GM19324 (cell line): ENCODE measurements around the gene ADCK2.
"Not testable (repeated sequence)": the region's sequence is repeated elsewhere in the genome, so short reads cannot be mapped to it uniquely, and the experiment has no call there.

ENCODE experiments used
- ATAC-seq: cut with Tn5 transposase; IDR thresholded peaks from one replicate; pipeline ENCODE4 v1.9.1; 2021; ENCODE audit warnings: mild to moderate bottlenecking, moderate library complexity; ENCODE audit not compliant: unreplicated experiment, low FRiP score

The ADCK2 gene

GRCh38 chr7:140671966-140672365 lies 779 bp upstream of the ADCK2 start:
- no peak for ATAC-seq

DNA sequence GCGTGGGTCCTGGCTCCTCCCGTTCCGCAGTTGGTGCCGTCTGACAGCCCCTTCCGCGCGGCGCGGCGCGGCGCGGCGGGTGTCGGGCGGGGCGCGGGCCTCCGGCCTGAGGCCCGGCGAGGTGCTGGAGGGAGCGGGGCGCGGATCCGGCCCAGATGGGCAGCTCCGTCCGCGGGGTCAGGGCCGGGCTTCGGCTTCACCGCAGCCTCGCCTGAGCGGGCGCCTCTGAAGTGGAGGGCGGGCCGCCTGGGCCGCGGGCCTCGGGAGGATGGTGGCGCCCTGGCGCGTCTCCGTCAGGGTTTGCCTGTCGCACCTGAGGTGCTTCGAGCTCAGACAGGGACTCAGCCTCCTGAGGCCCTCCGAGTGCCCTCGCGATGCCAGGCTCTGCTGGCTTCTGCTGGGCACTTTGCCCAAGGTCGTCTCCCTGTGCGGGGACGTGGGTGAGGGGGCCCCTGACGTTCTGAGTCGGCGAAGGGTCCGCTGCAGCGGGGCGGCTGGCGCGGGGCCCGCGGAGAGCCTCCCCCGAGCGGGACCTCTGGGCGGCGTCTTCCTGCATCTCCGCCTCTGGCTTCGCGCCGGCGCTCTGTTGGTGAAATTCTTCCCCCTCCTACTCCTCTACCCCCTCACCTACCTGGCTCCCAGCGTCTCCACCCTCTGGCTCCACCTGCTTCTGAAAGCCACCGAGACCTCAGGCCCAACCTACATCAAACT lies 473 bp downstream of the ADCK2 start:
- peak; percentile 57 for ATAC-seq

DNA sequence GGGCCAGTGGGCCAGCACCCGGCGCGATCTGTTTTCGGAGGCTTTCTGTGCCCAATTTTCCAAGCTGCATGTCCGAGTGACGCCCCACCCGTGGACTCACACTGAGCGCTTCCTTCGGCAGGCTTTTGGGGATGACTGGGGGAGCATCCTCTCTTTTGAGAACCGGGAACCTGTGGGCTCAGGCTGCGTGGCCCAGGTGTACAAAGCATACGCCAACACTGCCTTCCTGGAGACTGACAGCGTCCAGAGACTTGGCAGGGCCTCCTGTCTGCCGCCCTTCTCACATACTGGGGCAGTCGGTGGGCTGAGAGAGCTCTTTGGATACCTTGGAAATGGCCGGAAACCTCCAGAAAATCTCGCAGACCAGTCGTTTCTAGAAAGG lies 1.0 kb downstream of the ADCK2 start:
- no peak for ATAC-seq

- no peak for ATAC-seq
Observed at GRCh38 chr7:140674356-140674800, 1.6 kb downstream of the ADCK2 start.

- no peak for ATAC-seq
Observed at GRCh38 chr7:140674899-140675701, 2.4 kb downstream of the ADCK2 start.

GRCh38 chr7:140675726-140676125 lies 3.0 kb downstream of the ADCK2 start:
- ATAC-seq: no peak

- ATAC-seq: no peak
Observed at GRCh38 chr7:140676306-140676705, 3.6 kb downstream of the ADCK2 start.

GRCh38 chr7:140676956-140677355 lies 4.2 kb downstream of the ADCK2 start:
- ATAC-seq: not testable (repeated sequence)

GRCh38 chr7:140677496-140677895 lies 4.8 kb downstream of the ADCK2 start:
- no peak for ATAC-seq

GRCh38 chr7:140678081-140678815 lies 5.5 kb downstream of the ADCK2 start:
- no peak for ATAC-seq

DNA sequence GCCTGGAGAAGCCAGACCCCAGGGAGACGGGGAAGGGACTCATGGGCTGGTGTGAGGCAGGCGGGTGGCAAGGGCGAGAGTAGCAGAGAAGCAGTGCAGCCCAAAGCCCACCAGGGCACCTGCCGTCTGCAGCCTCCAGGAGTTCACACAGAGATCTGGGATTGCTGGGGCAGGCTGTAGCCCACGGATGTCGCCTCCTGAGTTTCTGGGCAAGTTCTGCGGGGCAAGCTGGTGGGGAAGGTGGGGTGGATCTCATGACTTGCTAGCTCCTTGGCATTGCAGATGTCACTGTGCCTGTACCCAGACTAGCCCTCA lies 6.0 kb downstream of the ADCK2 start:
- ATAC-seq: no peak

GRCh38 chr7:140679186-140679585 lies 6.4 kb downstream of the ADCK2 start:
- no peak for ATAC-seq

DNA sequence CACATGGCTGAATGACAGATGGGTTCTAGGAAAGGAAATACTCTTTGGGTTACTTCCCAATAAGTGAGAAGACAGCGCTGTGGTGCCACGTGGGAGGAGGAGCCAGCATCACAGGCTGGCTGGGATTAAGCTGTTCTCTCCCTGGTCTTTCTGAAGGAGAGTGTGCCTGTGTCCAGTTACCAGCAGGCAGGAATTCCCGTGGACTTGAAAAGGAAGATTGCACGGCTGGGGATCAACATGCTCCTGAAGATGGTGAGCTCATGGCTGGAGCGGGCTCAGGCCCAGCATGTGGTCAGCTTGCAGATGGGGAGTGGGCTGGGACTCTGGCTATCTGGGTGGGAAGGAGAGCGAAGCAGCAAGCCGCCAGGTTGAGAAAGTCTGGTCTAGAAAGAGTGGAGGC lies 8.1 kb downstream of the ADCK2 start:
- no peak for ATAC-seq

GRCh38 chr7:140681766-140682165 lies 9.0 kb downstream of the ADCK2 start:
- no peak for ATAC-seq

GRCh38 chr7:140683657-140684056 lies 10.9 kb downstream of the ADCK2 start:
- ATAC-seq: no peak

DNA sequence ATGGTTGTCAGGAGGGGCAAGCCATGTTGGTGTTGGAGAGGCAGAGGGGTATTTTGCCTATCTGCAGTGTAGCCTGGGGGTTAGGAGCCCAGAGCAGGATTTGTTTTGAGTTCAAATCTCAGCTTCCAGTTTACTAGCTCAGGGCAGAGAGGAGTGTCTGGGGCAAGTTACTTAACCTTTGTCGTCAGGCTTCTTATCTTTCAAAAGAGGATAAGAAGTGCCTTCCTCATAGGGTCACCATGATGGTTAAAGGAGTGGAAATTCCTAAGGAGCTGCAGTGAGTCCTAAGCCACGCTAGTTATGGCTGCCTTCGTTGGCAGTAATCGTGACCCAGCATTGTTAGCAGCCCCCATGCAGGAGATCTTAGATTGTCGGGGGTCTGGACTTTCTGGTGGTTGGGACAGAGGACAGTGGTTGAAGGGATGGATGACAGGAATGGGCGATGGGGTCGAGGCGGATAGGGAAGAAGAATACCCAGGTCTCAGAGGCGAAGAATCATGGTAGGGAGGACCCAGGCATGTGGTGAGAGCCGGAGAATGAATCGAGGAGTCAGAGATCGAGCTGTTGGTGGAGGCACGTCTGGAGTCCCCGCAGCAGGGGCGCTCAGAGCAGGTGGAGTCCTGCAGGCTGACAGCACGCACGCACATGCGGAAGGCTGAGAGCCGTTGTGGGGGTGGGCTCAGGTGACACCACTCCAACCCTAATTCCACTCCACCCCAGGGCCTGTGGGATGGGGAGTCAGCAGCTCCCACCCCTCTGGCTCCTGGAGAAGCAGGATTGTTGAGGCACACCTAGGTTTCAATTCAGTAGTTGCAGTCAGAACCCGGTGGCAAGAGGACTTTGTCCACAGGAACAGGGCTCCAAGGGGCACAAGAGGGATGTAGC lies 11.6 kb downstream of the ADCK2 start:
- no peak for ATAC-seq

DNA sequence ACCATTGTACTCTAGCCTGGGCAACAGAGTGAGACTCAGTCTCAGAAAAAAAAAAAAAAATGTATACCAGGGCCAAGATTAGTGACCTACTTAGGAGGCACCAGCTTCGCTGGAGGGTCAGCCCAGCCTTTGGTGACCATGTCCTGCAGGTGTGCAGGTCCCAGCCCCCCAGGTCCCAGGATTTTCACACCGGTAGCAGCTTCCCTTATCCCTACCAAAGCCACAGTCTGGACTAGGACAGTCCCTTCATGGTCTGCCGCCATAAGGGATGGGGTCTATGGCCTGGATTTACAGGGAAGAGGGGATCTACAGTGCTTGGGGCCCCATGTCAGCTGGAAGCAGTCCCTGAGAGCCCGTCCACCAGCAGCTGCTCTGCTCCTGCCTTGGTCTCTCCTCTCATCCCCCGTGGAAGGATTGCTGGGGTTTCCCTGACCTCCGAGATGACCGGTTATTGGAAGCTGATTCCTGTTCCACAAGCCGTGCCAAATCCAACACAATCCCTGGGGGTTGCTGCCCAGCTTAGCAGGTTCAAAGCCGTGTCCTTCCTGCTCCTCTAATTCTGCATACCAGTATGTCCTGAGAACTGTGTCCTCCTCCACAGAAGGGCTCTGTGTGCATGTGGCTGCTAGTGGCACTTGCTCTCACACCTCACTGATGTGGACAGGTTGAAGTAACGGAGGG lies 12.8 kb downstream of the ADCK2 start:
- ATAC-seq: no peak

GRCh38 chr7:140686921-140687320 lies 14.2 kb downstream of the ADCK2 start:
- ATAC-seq: no peak

DNA sequence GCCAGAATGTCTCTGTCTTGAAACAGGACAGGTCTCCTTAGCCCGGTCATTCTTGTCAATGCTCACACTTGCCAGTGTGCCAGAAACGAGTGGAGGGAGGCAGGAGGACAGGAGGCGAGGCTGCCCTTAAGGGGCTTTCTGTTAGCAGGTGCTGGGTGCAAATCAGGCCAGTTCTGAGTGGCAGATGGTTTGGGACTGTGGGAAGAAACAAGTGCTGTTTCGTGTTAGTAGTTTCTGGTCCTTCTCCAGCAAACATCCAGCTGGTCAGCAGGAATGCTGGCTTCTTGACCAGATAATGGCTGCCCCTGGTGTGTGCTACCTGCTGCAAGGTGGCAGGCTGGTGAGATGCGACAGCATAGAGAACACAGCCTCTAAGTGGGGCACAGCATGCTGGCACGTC lies 15.6 kb downstream of the ADCK2 start:
- ATAC-seq: no peak
